A549 (cell line): ENCODE data around the gene SOWAHC. TPM values are rescaled to one million over a fixed set of nuclear protein-coding genes. Genes with fewer than 3 reads are reported as not detected.

Experiments
- BCL3 ChIP-seq: fragments of >200 bp; sonication (Bioruptor Twin); formaldehyde crosslinking; IDR thresholded peaks from 3 replicates; pipeline ENCODE4 v1.6.1; 2016
- BHLHE40 ChIP-seq: IDR thresholded peaks from 2 replicates; pipeline ENCODE4 v1.6.1; 2012; ENCODE audit warnings: low read depth, low read length, inconsistent platforms
- CBX2 ChIP-seq: fragments of 200-600 bp; sonication (generic); IDR thresholded peaks from 2 replicates; pipeline ENCODE4 v1.6.1; 2016; ENCODE audit warnings: low read depth, mild to moderate bottlenecking, borderline replicate concordance
- CEBPB ChIP-seq, 2 experiments: fragments of >200 bp in 1 of 2; sonication (Bioruptor Twin) in 1 of 2; formaldehyde crosslinking in 1 of 2; IDR thresholded peaks; 2 replicates each; pipeline ENCODE4 v1.6.1; 2012 to 2016
- CHD2 ChIP-seq: fragments of 150-350 bp; IDR thresholded peaks from 2 replicates; pipeline ENCODE4 v1.6.1; 2014; ENCODE audit warnings: low read length; ENCODE audit not compliant: partially characterized antibody
- EHF ChIP-seq: fragments of 250-450 bp; sonication (Bioruptor Pico); IDR thresholded peaks from 2 replicates; pipeline ENCODE4 v1.5.0; 2020; ENCODE audit warnings: mild to moderate bottlenecking
- EP300 ChIP-seq, 2 experiments: fragments of >200 bp; sonication (Bioruptor Twin); formaldehyde crosslinking; IDR thresholded peaks; 2 replicates in 1 of 2; 3 replicates in 1 of 2; pipeline ENCODE4 v1.6.1; 2016 to 2017
- ESRRA ChIP-seq: fragments of 150-350 bp; IDR thresholded peaks from 2 replicates; pipeline ENCODE4 v1.6.1; 2014; ENCODE audit warnings: mild to moderate bottlenecking, low read length, borderline replicate concordance
- FOSB ChIP-seq: fragments of 250-450 bp; sonication (Bioruptor Pico); IDR thresholded peaks from 2 replicates; pipeline ENCODE4 v1.5.0; 2020; ENCODE audit warnings: mild to moderate bottlenecking, moderate library complexity
- FOXS1 ChIP-seq: fragments of 250-450 bp; sonication (Bioruptor Pico); IDR thresholded peaks from 2 replicates; pipeline ENCODE4 v1.5.0; 2020; ENCODE audit warnings: mild to moderate bottlenecking, moderate library complexity
- GATA3 ChIP-seq: IDR thresholded peaks from 2 replicates; pipeline ENCODE4 v1.6.1; 2012; ENCODE audit warnings: borderline replicate concordance
- HOXB13 ChIP-seq: fragments of 250-450 bp; sonication (Bioruptor Pico); IDR thresholded peaks from 2 replicates; pipeline ENCODE4 v1.5.0; 2020; ENCODE audit warnings: low read depth, mild to moderate bottlenecking, moderate library complexity
- JUNB ChIP-seq: fragments of >200 bp; sonication (Bioruptor Twin); formaldehyde crosslinking; IDR thresholded peaks from 2 replicates; pipeline ENCODE4 v1.6.1; 2016
- MYC ChIP-seq: IDR thresholded peaks from 2 replicates; pipeline ENCODE4 v1.6.1; 2012; ENCODE audit warnings: mild to moderate bottlenecking, inconsistent platforms, low read length, improper control_type of control experiment, borderline replicate concordance
- NR3C1 ChIP-seq: fragments of >200 bp; sonication (Bioruptor Twin); formaldehyde crosslinking; IDR thresholded peaks from 3 replicates; pipeline ENCODE4 v1.6.1; 2017
- PHF8 ChIP-seq: fragments of 200-600 bp; sonication (generic); IDR thresholded peaks from 2 replicates; pipeline ENCODE4 v1.6.1; 2016; ENCODE audit warnings: low read depth, mild to moderate bottlenecking, antibody characterized with exemption, moderate library complexity, borderline replicate concordance
- POLR2AphosphoS2 ChIP-seq: conservative IDR thresholded peaks from 2 replicates; pipeline ENCODE4 v1.6.1; 2012; ENCODE audit warnings: low read length, improper control_type of control experiment, inconsistent platforms
- RAD21 ChIP-seq, 2 experiments: fragments of >200 bp in 1 of 2; sonication (Bioruptor Twin) in 1 of 2; formaldehyde crosslinking in 1 of 2; IDR thresholded peaks in 1 of 2; conservative IDR thresholded peaks in 1 of 2; 2 replicates in 1 of 2; 3 replicates in 1 of 2; pipeline ENCODE4 v1.6.1; 2012 to 2018; ENCODE audit warnings: inconsistent platforms in 1 of 2
- RARB ChIP-seq: fragments of 250-450 bp; sonication (Bioruptor Pico); IDR thresholded peaks from 2 replicates; pipeline ENCODE4 v1.8.0; 2021; ENCODE audit warnings: mild to moderate bottlenecking, moderate library complexity
- RCOR1 ChIP-seq: fragments of 150-350 bp; IDR thresholded peaks from 2 replicates; pipeline ENCODE4 v1.6.1; 2014; ENCODE audit warnings: antibody characterized with exemption, low read length, low read depth
- REST ChIP-seq: fragments of 200-600 bp; sonication (generic); IDR thresholded peaks from 2 replicates; pipeline ENCODE4 v1.6.1; 2016; ENCODE audit warnings: antibody characterized with exemption, mild to moderate bottlenecking, moderate library complexity
- SREBF2 ChIP-seq: fragments of 450-650 bp; IDR thresholded peaks from 2 replicates; pipeline ENCODE4 v1.6.1; 2014; ENCODE audit warnings: mild to moderate bottlenecking, moderate library complexity
- TFCP2L1 ChIP-seq: fragments of 250-450 bp; sonication (Bioruptor Pico); IDR thresholded peaks from 2 replicates; pipeline ENCODE4 v1.5.0; 2021; ENCODE audit warnings: mild to moderate bottlenecking
- TP53 ChIP-seq: fragments of 250-450 bp; sonication (Bioruptor Pico); IDR thresholded peaks from 2 replicates; pipeline ENCODE4 v1.5.0; 2021; ENCODE audit warnings: mild to moderate bottlenecking, moderate library complexity
- ZC3H11A ChIP-seq: fragments of 450-650 bp; IDR thresholded peaks from 2 replicates; pipeline ENCODE4 v1.6.1; 2014; ENCODE audit warnings: antibody characterized with exemption, mild to moderate bottlenecking
- ZFP36 ChIP-seq: fragments of 450-650 bp; IDR thresholded peaks from 2 replicates; pipeline ENCODE4 v1.6.1; 2014; ENCODE audit warnings: borderline replicate concordance; ENCODE audit not compliant: partially characterized antibody
- ZNF302 ChIP-seq: fragments of 250-450 bp; sonication (Bioruptor Pico); IDR thresholded peaks from 2 replicates; pipeline ENCODE4 v1.9.0; 2021; ENCODE audit warnings: inconsistent platforms, mild to moderate bottlenecking, moderate library complexity
- ZSCAN20 ChIP-seq: fragments of 250-450 bp; sonication (Bioruptor Pico); IDR thresholded peaks from 2 replicates; pipeline ENCODE4 v1.8.0; 2022; ENCODE audit warnings: mild to moderate bottlenecking, moderate library complexity
- polyA plus RNA-seq, 4 experiments: library from polyadenylated mRNA; depleted of rRNA in 3 of 4; stranded (reverse); fragments of >200 nt; fragmentation: RNase III in 1 of 4; extraction: RNeasy Plus Mini Kit Qiagen cat#74134 plus additional on column Dnase treatment in 1 of 4; gene quantifications; 2 replicates in 3 of 4; 3 replicates in 1 of 4; pipeline ENCODE4 v1.2.3, GENCODE V29; 2011 to 2017
- TF ChIP-seq, protein P1 (sequence below): IDR thresholded peaks from 2 replicates; pipeline ENCODE4 v1.6.1; 2012; ENCODE audit warnings: low read depth, borderline replicate concordance

Gene SOWAHC
- polyA plus RNA-seq, 2 of the 4 experiments (the other 2 are of a cell fraction) = 13.7 to 14.2 TPM

- TF ChIP-seq REST (peak; percentile 89), ESRRA (no peak), ZFP36 (no peak), GATA3 (no peak), TP53 (CRISPR knock-in tag) (peak; percentile 21; the same call in 1 of the 2 replicates), JUNB (no peak), NR3C1 (no peak), SREBF2 (no peak), RCOR1 (no peak), CBX2 (no peak), CHD2 (peak; percentile 92), TFCP2L1 (no peak), EP300 (IDR thresholded peaks at IDR 0.05) (no peak), HOXB13 (no peak), BHLHE40 (no peak), MYC (0 out of 2 replicates have a peak, but pooled peaks have one; percentile 22), ZSCAN20 (CRISPR knock-in tag) (no peak), CEBPB (IDR thresholded peaks at IDR 0.05) (no peak), POLR2AphosphoS2 (no peak), RARB (CRISPR knock-in tag) (no peak), EHF (no peak), FOXS1 (CRISPR knock-in tag) (no peak), BCL3 (peak; percentile 72), ZNF302 (CRISPR knock-in tag) (no peak), ZC3H11A (no peak), FOSB (CRISPR knock-in tag) (no peak), RAD21 (conservative IDR thresholded peaks at IDR 0.05 in 1 of 2, IDR thresholded peaks at IDR 0.05 in 1 of 2) (0 out of 5 replicates have a peak, but pooled peaks of 1 of the 2 experiments have one; percentile 18), PHF8 (peak; percentile 75)
- TF ChIP-seq, protein P1, sequence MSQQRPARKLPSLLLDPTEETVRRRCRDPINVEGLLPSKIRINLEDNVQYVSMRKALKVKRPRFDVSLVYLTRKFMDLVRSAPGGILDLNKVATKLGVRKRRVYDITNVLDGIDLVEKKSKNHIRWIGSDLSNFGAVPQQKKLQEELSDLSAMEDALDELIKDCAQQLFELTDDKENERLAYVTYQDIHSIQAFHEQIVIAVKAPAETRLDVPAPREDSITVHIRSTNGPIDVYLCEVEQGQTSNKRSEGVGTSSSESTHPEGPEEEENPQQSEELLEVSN = peak; percentile 80
Observed at GRCh38 chr2:109613922-109614714, at the start of gene SOWAHC, which contains the start of gene SEPTIN10 (continued).
